ENCODE data around the gene IQCH.
"Not testable (repeated sequence)": the region's sequence is repeated elsewhere in the genome, so short reads cannot be mapped to it uniquely, and the experiment has no call there.

Gene IQCH

DNA sequence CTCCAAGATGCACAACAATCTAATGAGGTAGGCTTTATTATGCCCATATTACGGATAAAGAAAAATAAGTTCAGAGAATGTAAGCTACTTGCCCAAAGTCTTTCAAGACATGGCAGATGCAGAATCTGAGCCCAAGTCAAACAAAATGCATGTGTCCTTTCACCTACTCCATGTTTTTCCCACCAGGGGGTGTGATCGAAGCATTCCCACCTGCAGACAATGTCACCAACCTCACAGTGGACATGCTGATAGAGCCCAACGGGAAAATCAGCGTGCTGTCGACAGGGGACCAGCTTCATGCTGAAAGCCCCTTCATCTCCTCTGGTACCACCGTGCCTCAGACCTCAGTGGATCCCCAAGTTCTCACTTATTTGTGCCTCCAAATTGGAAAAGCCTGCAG, 166.5 kb downstream of the IQCH start:
- TF ChIP-seq, protein P1, sequence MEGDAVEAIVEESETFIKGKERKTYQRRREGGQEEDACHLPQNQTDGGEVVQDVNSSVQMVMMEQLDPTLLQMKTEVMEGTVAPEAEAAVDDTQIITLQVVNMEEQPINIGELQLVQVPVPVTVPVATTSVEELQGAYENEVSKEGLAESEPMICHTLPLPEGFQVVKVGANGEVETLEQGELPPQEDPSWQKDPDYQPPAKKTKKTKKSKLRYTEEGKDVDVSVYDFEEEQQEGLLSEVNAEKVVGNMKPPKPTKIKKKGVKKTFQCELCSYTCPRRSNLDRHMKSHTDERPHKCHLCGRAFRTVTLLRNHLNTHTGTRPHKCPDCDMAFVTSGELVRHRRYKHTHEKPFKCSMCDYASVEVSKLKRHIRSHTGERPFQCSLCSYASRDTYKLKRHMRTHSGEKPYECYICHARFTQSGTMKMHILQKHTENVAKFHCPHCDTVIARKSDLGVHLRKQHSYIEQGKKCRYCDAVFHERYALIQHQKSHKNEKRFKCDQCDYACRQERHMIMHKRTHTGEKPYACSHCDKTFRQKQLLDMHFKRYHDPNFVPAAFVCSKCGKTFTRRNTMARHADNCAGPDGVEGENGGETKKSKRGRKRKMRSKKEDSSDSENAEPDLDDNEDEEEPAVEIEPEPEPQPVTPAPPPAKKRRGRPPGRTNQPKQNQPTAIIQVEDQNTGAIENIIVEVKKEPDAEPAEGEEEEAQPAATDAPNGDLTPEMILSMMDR (IDR thresholded peaks at IDR 0.05), result no peak
- Histone ChIP-seq H3K4me3 (ENCODE audit: low read depth in 1 of 2, low read length in 1 of 2) (no peak overlapping the region), H3K9me3 (no peaks in the 10 kb centered on the region), H3K4me1 (ENCODE audit: control insufficient read depth in 1 of 2, insufficient read depth in 1 of 2, low read depth in 1 of 2, low read length in 1 of 2) (no peaks in the 10 kb centered on the region), H3K27me3 (no peaks in the 10 kb centered on the region), H3K27ac (no peak overlapping the region), H3K36me3 (no peaks in the 10 kb centered on the region)

DNA sequence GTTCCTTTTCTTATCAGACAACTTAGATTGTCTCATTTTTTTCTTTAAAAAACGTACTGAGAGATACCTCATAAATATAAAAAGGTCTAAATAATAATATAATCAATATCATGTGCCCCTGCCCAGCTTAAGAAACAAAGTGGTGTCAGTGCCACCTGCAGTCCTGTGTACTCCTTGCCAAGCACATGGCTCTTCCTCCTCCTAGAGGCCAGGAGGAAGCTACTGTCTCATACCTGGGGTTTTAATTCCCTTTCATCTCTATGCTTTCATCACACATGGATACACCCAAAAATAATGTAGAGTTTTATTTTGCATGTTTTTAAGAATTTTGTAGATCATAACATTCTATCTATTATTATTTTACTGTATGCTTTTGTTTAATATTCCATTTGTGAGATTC, 167.7 kb downstream of the IQCH start:
- Histone ChIP-seq H3K4me3 (ENCODE audit: low read depth in 1 of 2, low read length in 1 of 2) (no peak overlapping the region), H3K4me1 (ENCODE audit: control insufficient read depth in 1 of 2, insufficient read depth in 1 of 2, low read depth in 1 of 2, low read length in 1 of 2) (no peaks in the 10 kb centered on the region), H3K36me3 (no peaks in the 10 kb centered on the region), H3K27ac (no peak overlapping the region), H3K9me3 (no peaks in the 10 kb centered on the region), H3K27me3 (no peaks in the 10 kb centered on the region)
- TF ChIP-seq, protein P1 (IDR thresholded peaks at IDR 0.05), result no peak

GRCh38 chr15:67433495-67434099, 179.0 kb downstream of the IQCH start:
- Histone ChIP-seq H3K4me1 (ENCODE audit: control insufficient read depth in 1 of 2, insufficient read depth in 1 of 2, low read depth in 1 of 2, low read length in 1 of 2) (no peaks in the 10 kb centered on the region), H3K4me3 (ENCODE audit: low read depth in 1 of 2, low read length in 1 of 2) (no peak overlapping the region), H3K9me3 (no peaks in the 10 kb centered on the region), H3K36me3 (no peaks in the 10 kb centered on the region), H3K27me3 (no peaks in the 10 kb centered on the region), H3K27ac (no peak overlapping the region)
- TF ChIP-seq, protein P1 (IDR thresholded peaks at IDR 0.05), result no peak

GRCh38 chr15:67436351-67437250, 182.0 kb downstream of the IQCH start:
- not testable (repeated sequence) for H3K27ac ChIP-seq; H3K9me3 ChIP-seq; H3K4me3 ChIP-seq (ENCODE audit: low read depth in 1 of 2, low read length in 1 of 2); H3K4me1 ChIP-seq (ENCODE audit: control insufficient read depth in 1 of 2, insufficient read depth in 1 of 2, low read depth in 1 of 2, low read length in 1 of 2); H3K27me3 ChIP-seq; H3K36me3 ChIP-seq

DNA sequence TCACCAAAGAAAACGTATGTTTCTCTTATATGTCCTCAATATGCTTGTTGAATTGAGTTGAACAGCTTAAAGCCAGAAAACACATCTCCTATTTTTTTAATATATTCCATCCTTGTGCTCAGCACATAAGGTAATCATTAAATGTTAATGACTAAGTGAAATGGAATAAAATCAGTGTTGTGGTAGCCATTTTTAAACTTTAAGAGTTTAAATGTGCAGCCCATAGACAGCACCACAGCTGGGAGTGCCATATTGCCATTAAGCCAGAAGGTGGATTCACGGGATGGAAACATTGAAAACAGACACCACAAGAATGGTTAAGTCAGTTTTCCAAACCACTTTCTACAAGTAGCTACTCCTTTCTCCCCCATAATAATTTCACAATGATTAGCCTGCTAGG, 189.5 kb downstream of the IQCH start:
- Histone ChIP-seq H3K4me3 (ENCODE audit: low read depth in 1 of 2, low read length in 1 of 2) (no peak overlapping the region), H3K4me1 (ENCODE audit: control insufficient read depth in 1 of 2, insufficient read depth in 1 of 2, low read depth in 1 of 2, low read length in 1 of 2) (no peaks in the 10 kb centered on the region), H3K27me3 (peaks cover 6% of the 10 kb centered on the region), H3K27ac (no peak overlapping the region), H3K36me3 (no peaks in the 10 kb centered on the region), H3K9me3 (no peaks in the 10 kb centered on the region)
- TF ChIP-seq, protein P1 (IDR thresholded peaks at IDR 0.05), result no peak

GRCh38 chr15:67446449-67446848, 191.9 kb downstream of the IQCH start:
- no peak overlapping the region for H3K27ac ChIP-seq
- peaks cover 6% of the 10 kb centered on the region for H3K27me3 ChIP-seq
- no peak overlapping the region for H3K4me3 ChIP-seq (ENCODE audit: low read depth in 1 of 2, low read length in 1 of 2)
- TF ChIP-seq, protein P1 (IDR thresholded peaks at IDR 0.05), result no peak
- H3K9me3 ChIP-seq, result no peaks in the 10 kb centered on the region
- no peaks in the 10 kb centered on the region for H3K36me3 ChIP-seq
- no peaks in the 10 kb centered on the region for H3K4me1 ChIP-seq (ENCODE audit: control insufficient read depth in 1 of 2, insufficient read depth in 1 of 2, low read depth in 1 of 2, low read length in 1 of 2)

- H3K36me3 ChIP-seq; H3K27me3 ChIP-seq; H3K4me3 ChIP-seq (ENCODE audit: low read depth in 1 of 2, low read length in 1 of 2); H3K27ac ChIP-seq; H3K4me1 ChIP-seq (ENCODE audit: control insufficient read depth in 1 of 2, insufficient read depth in 1 of 2, low read depth in 1 of 2, low read length in 1 of 2); H3K9me3 ChIP-seq: not testable (repeated sequence)
Measured at GRCh38 chr15:67448372-67448771, 193.8 kb downstream of the IQCH start.

DNA sequence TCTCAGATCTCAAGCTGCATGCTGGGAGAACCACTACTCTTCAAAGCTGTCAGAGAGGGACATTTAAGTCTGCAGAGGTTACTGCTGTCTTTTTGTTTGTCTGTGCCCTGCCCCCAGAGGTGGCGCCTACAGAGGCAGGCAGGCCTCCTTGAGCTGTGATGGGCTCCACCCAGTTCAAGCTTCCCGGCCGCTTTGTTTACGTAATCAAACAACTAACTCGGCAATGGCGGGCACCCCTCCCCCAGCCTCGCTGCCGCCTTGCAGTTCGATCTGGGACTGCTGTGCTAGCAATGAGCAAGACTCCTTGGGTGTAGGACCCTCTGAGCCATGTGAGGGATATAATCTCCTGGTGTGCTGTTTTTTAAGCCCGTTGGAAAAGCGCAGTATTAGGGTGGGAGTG, 199.1 kb downstream of the IQCH start:
- not testable (repeated sequence) for H3K36me3 ChIP-seq; H3K4me1 ChIP-seq (ENCODE audit: control insufficient read depth in 1 of 2, insufficient read depth in 1 of 2, low read depth in 1 of 2, low read length in 1 of 2); H3K4me3 ChIP-seq (ENCODE audit: low read depth in 1 of 2, low read length in 1 of 2); H3K27ac ChIP-seq; H3K9me3 ChIP-seq; H3K27me3 ChIP-seq

Measured in neutrophil (primary cell).